Adrenal gland (tissue), 5 donors: Measurements from ENCODE around the gene MED27.

ENCODE experiments used
- CTCF ChIP-seq, 6 experiments: fragments of 450-650 bp in 4 of 6; fragments of 200-600 bp in 2 of 6; sonication (generic) in 1 of 6; IDR thresholded peaks; 1 replicate in 5 of 6; 2 replicates in 1 of 6; pipeline versions ENCODE4 v1.5.1 to v1.8.0; 2016 to 2021; ENCODE audit warnings: antibody characterized with exemption in 6 of 6, mild to moderate bottlenecking in 2 of 6, moderate library complexity in 1 of 6
- POLR2A ChIP-seq, 2 donors: fragments of 450-650 bp; IDR thresholded peaks; one replicate each; pipeline ENCODE4 v1.6.1; 2017; ENCODE audit warnings: antibody characterized with exemption in 2 of 2, mild to moderate bottlenecking in 2 of 2, moderate library complexity in 1 of 2
- donor health status: DM: no; HTN: no; CAD: no.

- TF ChIP-seq CTCF (IDR thresholded peaks at IDR 0.05) (no peak), POLR2A (IDR thresholded peaks at IDR 0.05) (no peak)
Observed at GRCh38 chr9:131959887-131960286, 119.8 kb downstream of the MED27 start.
